H1 (cell line): ENCODE measurements around the gene LMX1B.

ENCODE experiments used
- CTCF ChIP-seq, 3 experiments: IDR thresholded peaks; 1 replicate in 2 of 3; 2 replicates in 1 of 3; pipeline versions ENCODE4 v1.5.1 to v1.6.1; 2011; ENCODE audit warnings: low read length in 3 of 3, mild to moderate bottlenecking in 3 of 3, inconsistent platforms in 2 of 3, low read depth in 1 of 3, moderate library complexity in 1 of 3; ENCODE audit not compliant: insufficient read depth in 1 of 3; ENCODE audit errors: control extremely low read depth in 1 of 3
- EP300 ChIP-seq, 2 experiments: IDR thresholded peaks; 1 replicate in 1 of 2; 2 replicates in 1 of 2; pipeline ENCODE4 v1.6.1; 2011 to 2012; ENCODE audit warnings: low read depth in 2 of 2, low read length in 2 of 2, mild to moderate bottlenecking in 2 of 2, borderline replicate concordance in 1 of 2, inconsistent platforms in 1 of 2, moderate library complexity in 1 of 2
- POLR2AphosphoS5 ChIP-seq: IDR thresholded peaks from 2 replicates; pipeline ENCODE4 v1.6.1; 2011; ENCODE audit warnings: low read depth, low read length
- RNF2 ChIP-seq: fragments of 200-900, 300-1000 bp; sonication (generic); IDR thresholded peaks from 2 replicates; pipeline ENCODE4 v1.7.1; 2016; ENCODE audit warnings: borderline replicate concordance, low read depth, mild to moderate bottlenecking, antibody characterized with exemption, low read length; ENCODE audit not compliant: poor library complexity, severe bottlenecking; ENCODE audit errors: missing control alignments
- TAF1 ChIP-seq: IDR thresholded peaks from 2 replicates; pipeline ENCODE4 v1.6.1; 2011; ENCODE audit warnings: mild to moderate bottlenecking, low read depth, low read length
- TEAD4 ChIP-seq: IDR thresholded peaks from 2 replicates; pipeline ENCODE4 v1.6.1; 2012; ENCODE audit warnings: low read depth, low read length, inconsistent platforms, mixed read lengths

GRCh38 chr9:126624479-126624826, 10.7 kb downstream of the LMX1B start:
- TF ChIP-seq TAF1 (no peak), CTCF (IDR thresholded peaks at IDR 0.05; ENCODE audit: control extremely low read depth in 1 of 3, insufficient read depth in 1 of 3, low read depth in 1 of 3, low read length in 3 of 3) (no peak), POLR2AphosphoS5 (no peak), TEAD4 (no peak), EP300 (IDR thresholded peaks at IDR 0.05; ENCODE audit: borderline replicate concordance in 1 of 2, low read depth in 2 of 2, low read length in 2 of 2) (no peak), RNF2 (no peak)
